ENCODE data around the gene USP1.

GRCh38 chr1:62429581-62429980 lies 7.3 kb upstream of the USP1 start:
- TF ChIP-seq CTCF (IDR thresholded peaks at IDR 0.05) (no peak), ZFX (IDR thresholded peaks at IDR 0.05; ENCODE audit: borderline replicate concordance) (no peak)

Measured in 22Rv1 (cell line).